BE2C (cell line): Measurements from ENCODE around the gene FAM174C.

Source experiments
- DNase-seq: peaks from one replicate; pipeline ENCODE4 v3.0.0-alpha.2; 2020
- H3K27me3 ChIP-seq: fragments of 250-450 bp; sonication (Bioruptor Pico); 2 replicates; pipeline ENCODE4 v1.5.1; 2020; ENCODE audit warnings: mild to moderate bottlenecking
- H3K36me3 ChIP-seq: fragments of 250-450 bp; sonication (Bioruptor Pico); 2 replicates; pipeline ENCODE4 v1.5.1; 2020; ENCODE audit warnings: mild to moderate bottlenecking
- H3K4me1 ChIP-seq: fragments of 250-450 bp; sonication (Bioruptor Pico); 2 replicates; pipeline ENCODE4 v1.5.1; 2020
- H3K4me3 ChIP-seq: 2 replicates; pipeline ENCODE4 v1.5.1; 2011; ENCODE audit warnings: low read depth, low read length
- H3K9me3 ChIP-seq: fragments of 250-450 bp; sonication (Bioruptor Pico); 2 replicates; pipeline ENCODE4 v1.5.1; 2020
- CTCF ChIP-seq: IDR thresholded peaks from 2 replicates; pipeline ENCODE4 v1.5.1; 2012; ENCODE audit warnings: mild to moderate bottlenecking, low read depth, low read length

The FAM174C gene

DNA sequence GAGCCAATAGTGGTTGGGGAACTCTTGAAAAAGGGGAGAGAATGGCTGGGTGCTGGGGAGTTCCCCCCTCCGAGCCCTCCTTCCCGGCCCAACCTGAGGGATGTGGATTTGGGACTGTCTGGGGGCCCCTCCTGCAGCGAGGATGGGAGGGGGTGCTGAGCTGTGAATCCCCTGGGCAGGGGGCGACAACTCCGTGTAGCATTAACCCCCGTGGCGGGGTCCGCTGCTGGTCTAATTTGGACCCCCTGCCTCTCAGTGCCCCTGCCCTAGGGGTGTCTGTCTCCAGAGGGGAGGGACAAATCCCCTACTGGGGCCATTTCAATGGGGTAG, 17.2 kb upstream of the FAM174C start:
- Histone ChIP-seq H3K27me3 (no peaks in the 10 kb centered on the region), H3K4me3 (no peak overlapping the region), H3K9me3 (no peaks in the 10 kb centered on the region), H3K4me1 (peaks cover 42% of the 10 kb centered on the region), H3K36me3 (peaks cover 49% of the 10 kb centered on the region)
- no peak for TF ChIP-seq CTCF
- DNase-seq = no peak

DNA sequence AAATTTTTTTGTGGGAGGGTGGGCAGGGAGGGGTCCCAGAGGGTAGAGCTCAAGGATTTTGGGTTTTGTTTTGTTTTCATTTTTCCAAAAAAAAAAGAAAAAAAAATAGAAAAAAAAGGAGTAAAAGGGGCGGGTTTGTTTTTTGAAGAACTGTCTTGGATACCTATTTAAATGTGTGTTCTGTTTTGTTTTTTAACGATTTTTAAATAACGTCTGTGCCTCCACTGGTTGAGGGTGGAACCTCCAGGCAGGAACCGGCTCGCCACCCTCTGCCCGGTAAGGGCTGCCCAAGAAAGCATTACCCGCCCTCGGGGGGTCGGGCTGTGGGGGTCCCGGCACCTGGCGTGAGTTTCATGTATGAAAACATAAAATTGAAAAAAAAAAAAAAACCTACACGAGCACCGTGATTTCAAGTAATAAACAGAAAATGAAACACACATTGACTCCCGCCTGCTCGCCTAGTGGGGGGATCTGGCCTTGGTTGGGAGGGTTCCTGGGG, 16.6 kb upstream of the FAM174C start:
- H3K4me3 ChIP-seq = no peak overlapping the region
- H3K9me3 ChIP-seq = no peaks in the 10 kb centered on the region
- H3K27me3 ChIP-seq = no peaks in the 10 kb centered on the region
- peaks cover 44% of the 10 kb centered on the region for H3K36me3 ChIP-seq
- no peak for TF ChIP-seq CTCF
- DNase-seq = no peak
- H3K4me1 ChIP-seq = peaks cover 40% of the 10 kb centered on the region

GRCh38 chr19:1259206-1259875, 16.0 kb upstream of the FAM174C start:
- H3K4me3 ChIP-seq = no peak overlapping the region
- H3K27me3 ChIP-seq = no peaks in the 10 kb centered on the region
- no peaks in the 10 kb centered on the region for H3K9me3 ChIP-seq
- TF ChIP-seq CTCF = no peak
- peaks cover 36% of the 10 kb centered on the region for H3K4me1 ChIP-seq
- H3K36me3 ChIP-seq = peaks cover 38% of the 10 kb centered on the region
- peak; percentile 63 for DNase-seq

GRCh38 chr19:1259876-1260748, 15.2 kb upstream of the FAM174C start:
- no peak for DNase-seq
- TF ChIP-seq CTCF = no peak
- Histone ChIP-seq H3K36me3 (peaks cover 30% of the 10 kb centered on the region), H3K4me3 (peak overlapping the region; percentile 71), H3K27me3 (no peaks in the 10 kb centered on the region), H3K9me3 (no peaks in the 10 kb centered on the region), H3K4me1 (peaks cover 42% of the 10 kb centered on the region)

GRCh38 chr19:1260749-1261537, 14.4 kb upstream of the FAM174C start:
- H3K27me3 ChIP-seq = no peaks in the 10 kb centered on the region
- H3K36me3 ChIP-seq = peaks cover 22% of the 10 kb centered on the region
- H3K9me3 ChIP-seq = no peaks in the 10 kb centered on the region
- H3K4me1 ChIP-seq = peaks cover 47% of the 10 kb centered on the region
- H3K4me3 ChIP-seq = peak overlapping the region; percentile 71
- peak; percentile 98 for DNase-seq
- TF ChIP-seq CTCF = no peak
